Gastrocnemius medialis (tissue), 4 donors: ENCODE measurements around the gene GEMIN8. TPM values are rescaled to one million over a fixed set of nuclear protein-coding genes. Genes with fewer than 3 reads are reported as not detected.

Experiments
- ATAC-seq, 2 donors: fragments of 150-250 bp; one replicate each; pipeline ENCODE4 v1.9.1; 2016
- DNase-seq, 2 donors: peaks; one replicate each; pipeline ENCODE4 v3.0.0-alpha.2; 2019
- H3K27ac ChIP-seq, 4 donors: fragments of 200-600 bp; sonication (generic); 1 replicate in 1 of 4; 2 replicates in 3 of 4; pipeline ENCODE4 v1.5.1; 2016 to 2018; ENCODE audit warnings: mild to moderate bottlenecking in 2 of 4, moderate library complexity in 1 of 4
- H3K27me3 ChIP-seq, 3 donors: fragments of 200-600 bp; sonication (generic) in 2 of 3; 1 replicate in 1 of 3; 2 replicates in 2 of 3; pipeline versions ENCODE4 v1.5.1 to v1.6.0; 2016 to 2019; ENCODE audit warnings: mild to moderate bottlenecking in 1 of 3, moderate library complexity in 1 of 3
- H3K36me3 ChIP-seq, 2 donors: fragments of 200-600 bp; sonication (generic) in 1 of 2; one replicate each; pipeline ENCODE4 v1.5.1; 2017 to 2018
- H3K4me1 ChIP-seq, 2 donors: fragments of 200-600 bp; sonication (generic) in 1 of 2; one replicate each; pipeline ENCODE4 v1.5.1; 2016 to 2017; ENCODE audit warnings: mild to moderate bottlenecking in 2 of 2
- H3K4me3 ChIP-seq, 4 donors: fragments of 200-600 bp; sonication (generic) in 3 of 4; 1 replicate in 1 of 4; 2 replicates in 3 of 4; pipeline ENCODE4 v1.5.1; 2016 to 2019; ENCODE audit warnings: mild to moderate bottlenecking in 2 of 4
- H3K9me3 ChIP-seq, 3 donors: fragments of 200-600 bp; sonication (generic) in 2 of 3; 1 replicate in 1 of 3; 2 replicates in 2 of 3; pipeline ENCODE4 v1.5.1; 2016 to 2019
- POLR2A ChIP-seq, 2 donors: fragments of 450-650 bp; IDR thresholded peaks; one replicate each; pipeline ENCODE4 v1.6.1; 2017; ENCODE audit warnings: antibody characterized with exemption in 2 of 2, mild to moderate bottlenecking in 2 of 2, moderate library complexity in 2 of 2
- in situ Hi-C, 4 donors: fragments of 200-750 bp; cut with MboI; loops; one replicate each; pipeline versions ENCODE4 v1.15.0 to v1.8.0; 2017; ENCODE audit warnings: low sequenced_read_pairs in 4 of 4
- intact Hi-C: fragments of 100-400 bp; cut with DNase I; formaldehyde crosslinking; loops from one replicate; pipeline ENCODE4 v1.15.1; 2023; ENCODE audit warnings: low total_unique reads
- total RNA-seq, 4 donors: library from RNA; depleted of rRNA; stranded (reverse); fragments of >200 nt; gene quantifications; one replicate each; pipeline versions ENCODE4 v1.1.0 to v1.2.3, GENCODE V29; 2016
- TF ChIP-seq, protein P1 (sequence below), 5 experiments: fragments of 450-650 bp in 3 of 5; fragments of 200-600 bp in 2 of 5; sonication (generic) in 2 of 5; IDR thresholded peaks in 4 of 5; conservative IDR thresholded peaks in 1 of 5; 1 replicate in 4 of 5; 2 replicates in 1 of 5; pipeline ENCODE4 v1.5.1; 2016 to 2019; ENCODE audit warnings: antibody characterized with exemption in 5 of 5, mild to moderate bottlenecking in 3 of 5, moderate library complexity in 3 of 5

The GEMIN8 gene
- total RNA-seq, 4 donors from 2014 or later = 6.4 to 8.8 (median 6.9) TPM

DNA sequence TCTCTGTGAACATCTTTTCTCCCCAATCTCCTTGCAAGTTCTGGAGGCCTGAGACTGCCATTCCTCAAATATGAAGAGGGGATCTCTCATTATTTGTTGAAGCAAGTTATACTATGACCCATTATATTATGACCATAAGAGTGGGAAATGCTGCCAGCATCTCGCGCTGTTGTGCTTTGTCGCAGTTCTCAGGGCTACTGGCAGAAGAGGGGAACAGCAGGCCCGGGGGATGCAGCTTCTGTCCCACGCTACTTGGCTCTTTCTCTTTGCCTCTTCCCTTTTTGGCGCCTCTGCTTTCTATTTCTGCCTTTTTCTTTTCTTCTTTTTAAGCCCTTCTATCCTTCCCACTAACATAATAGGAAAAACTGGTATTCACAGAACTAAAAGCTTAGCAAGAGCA lies 64.2 kb downstream of the GEMIN8 start:
- in situ Hi-C loops = no loop called here
- Histone ChIP-seq H3K27ac (no peak overlapping the region), H3K4me1 (no peaks in the 10 kb centered on the region), H3K9me3 (no peaks in the 10 kb centered on the region), H3K36me3 (no peaks in the 10 kb centered on the region), H3K27me3 (no peaks in the 10 kb centered on the region), H3K4me3 (no peak overlapping the region)
- TF ChIP-seq, protein P1, sequence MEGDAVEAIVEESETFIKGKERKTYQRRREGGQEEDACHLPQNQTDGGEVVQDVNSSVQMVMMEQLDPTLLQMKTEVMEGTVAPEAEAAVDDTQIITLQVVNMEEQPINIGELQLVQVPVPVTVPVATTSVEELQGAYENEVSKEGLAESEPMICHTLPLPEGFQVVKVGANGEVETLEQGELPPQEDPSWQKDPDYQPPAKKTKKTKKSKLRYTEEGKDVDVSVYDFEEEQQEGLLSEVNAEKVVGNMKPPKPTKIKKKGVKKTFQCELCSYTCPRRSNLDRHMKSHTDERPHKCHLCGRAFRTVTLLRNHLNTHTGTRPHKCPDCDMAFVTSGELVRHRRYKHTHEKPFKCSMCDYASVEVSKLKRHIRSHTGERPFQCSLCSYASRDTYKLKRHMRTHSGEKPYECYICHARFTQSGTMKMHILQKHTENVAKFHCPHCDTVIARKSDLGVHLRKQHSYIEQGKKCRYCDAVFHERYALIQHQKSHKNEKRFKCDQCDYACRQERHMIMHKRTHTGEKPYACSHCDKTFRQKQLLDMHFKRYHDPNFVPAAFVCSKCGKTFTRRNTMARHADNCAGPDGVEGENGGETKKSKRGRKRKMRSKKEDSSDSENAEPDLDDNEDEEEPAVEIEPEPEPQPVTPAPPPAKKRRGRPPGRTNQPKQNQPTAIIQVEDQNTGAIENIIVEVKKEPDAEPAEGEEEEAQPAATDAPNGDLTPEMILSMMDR (IDR thresholded peaks at IDR 0.05 in 4 of 5, conservative IDR thresholded peaks at IDR 0.05 in 1 of 5) = no peak
- no peak for TF ChIP-seq POLR2A (IDR thresholded peaks at IDR 0.05)
- DNase-seq (no peak), ATAC-seq (no peak)
- intact Hi-C loops = no loop called here

GRCh38 chrX:13956998-13957397 lies 72.7 kb downstream of the GEMIN8 start:
- TF ChIP-seq, protein P1 (IDR thresholded peaks at IDR 0.05 in 4 of 5, conservative IDR thresholded peaks at IDR 0.05 in 1 of 5) = no peak
- TF ChIP-seq POLR2A (IDR thresholded peaks at IDR 0.05) = no peak
- Histone ChIP-seq H3K27me3 (no peaks in the 10 kb centered on the region), H3K4me1 (no peaks in the 10 kb centered on the region), H3K27ac (no peak overlapping the region), H3K36me3 (no peaks in the 10 kb centered on the region), H3K9me3 (no peaks in the 10 kb centered on the region), H3K4me3 (no peak overlapping the region)
- intact Hi-C loops (no loop called here), in situ Hi-C loops (no loop called here)
- ATAC-seq (no peak), DNase-seq (no peak)

Other genes starting within 250 kb of the GEMIN8 start
- gene GPM6B, start 212.8 kb downstream of the GEMIN8 start, total RNA-seq = 1 to 10 TPM; 3.1 to 6.5 (median 3.6) TPM